Right lobe of liver (tissue), 4 donors: Measurements from ENCODE around the gene LSM14A.

ENCODE experiments used
- CTCF ChIP-seq, 4 donors: fragments of 200-600 bp in 3 of 4; fragments of 450-650 bp in 1 of 4; IDR thresholded peaks; one replicate each; pipeline versions ENCODE4 v1.5.1 to v1.8.0; 2016 to 2022; ENCODE audit warnings: antibody characterized with exemption in 4 of 4, mild to moderate bottlenecking in 2 of 4
- POLR2A ChIP-seq: fragments of 450-650 bp; IDR thresholded peaks from one replicate; pipeline ENCODE4 v1.6.1; 2017; ENCODE audit warnings: antibody characterized with exemption, mild to moderate bottlenecking
- donor health status: DM: no; HTN: no; CAD: no.
- donor health status: DM: no; HTN: no; CAD: no.
- donor health status: DM: no; HTN: yes; CAD: no.

GRCh38 chr19:34269081-34269480 lies 96.8 kb downstream of the LSM14A start:
- TF ChIP-seq CTCF (IDR thresholded peaks at IDR 0.05): no peak
- TF ChIP-seq POLR2A: no peak
